HS-27A (cell line): ENCODE measurements around the gene TXNDC12.
"Not testable (repeated sequence)": the region's sequence is repeated elsewhere in the genome, so short reads cannot be mapped to it uniquely, and the experiment has no call there.

Experiments used
- DNase-seq: peaks from one replicate; pipeline ENCODE4 v3.0.0-alpha.2; 2012; ENCODE audit warnings: low read depth, missing footprints

Gene TXNDC12

DNA sequence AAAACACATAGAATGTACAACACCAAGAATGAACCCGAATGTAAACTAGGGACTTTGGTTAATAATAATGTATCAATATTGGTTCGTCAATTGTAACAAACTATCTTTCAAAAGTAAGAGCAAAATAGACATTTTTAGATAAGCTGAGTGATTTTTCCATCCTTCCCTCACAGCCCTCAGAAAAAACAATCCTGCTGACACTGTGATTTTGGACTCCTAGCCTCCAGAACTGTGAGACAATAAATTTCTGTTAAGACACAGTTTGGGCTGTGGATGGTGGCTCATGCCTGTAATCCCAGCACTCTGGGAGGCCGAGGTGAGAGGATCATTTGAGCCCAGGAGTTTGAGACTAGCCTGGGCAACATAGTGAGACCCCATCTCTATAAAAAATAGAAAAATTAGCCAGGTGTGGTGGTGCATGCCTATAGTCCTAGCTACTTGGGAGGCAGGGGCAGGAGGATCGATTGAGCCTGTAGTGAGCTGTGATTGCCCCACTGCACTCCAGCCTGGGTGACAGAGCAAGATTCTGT, 9.3 kb downstream of the TXNDC12 start:
- DNase-seq: not testable (repeated sequence)

DNA sequence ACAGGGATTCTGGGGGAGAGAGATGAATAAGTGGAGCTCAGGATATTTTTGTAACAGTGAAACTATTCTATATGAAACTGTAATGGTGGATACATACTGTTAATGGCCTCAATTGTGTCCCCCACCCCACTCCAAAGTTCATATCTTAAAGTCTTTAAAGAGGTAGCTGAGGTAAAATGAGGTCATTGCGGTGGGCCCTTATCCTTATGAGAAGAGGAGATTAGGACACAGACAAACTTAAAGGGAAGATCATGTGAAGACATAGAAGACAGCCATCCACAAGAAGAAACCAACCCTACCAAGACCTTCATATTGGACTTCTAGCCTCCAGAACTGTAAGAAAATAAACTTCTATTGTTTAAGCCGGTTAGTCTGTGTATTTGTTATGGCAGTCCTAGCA, 9.8 kb downstream of the TXNDC12 start:
- DNase-seq: no peak

DNA sequence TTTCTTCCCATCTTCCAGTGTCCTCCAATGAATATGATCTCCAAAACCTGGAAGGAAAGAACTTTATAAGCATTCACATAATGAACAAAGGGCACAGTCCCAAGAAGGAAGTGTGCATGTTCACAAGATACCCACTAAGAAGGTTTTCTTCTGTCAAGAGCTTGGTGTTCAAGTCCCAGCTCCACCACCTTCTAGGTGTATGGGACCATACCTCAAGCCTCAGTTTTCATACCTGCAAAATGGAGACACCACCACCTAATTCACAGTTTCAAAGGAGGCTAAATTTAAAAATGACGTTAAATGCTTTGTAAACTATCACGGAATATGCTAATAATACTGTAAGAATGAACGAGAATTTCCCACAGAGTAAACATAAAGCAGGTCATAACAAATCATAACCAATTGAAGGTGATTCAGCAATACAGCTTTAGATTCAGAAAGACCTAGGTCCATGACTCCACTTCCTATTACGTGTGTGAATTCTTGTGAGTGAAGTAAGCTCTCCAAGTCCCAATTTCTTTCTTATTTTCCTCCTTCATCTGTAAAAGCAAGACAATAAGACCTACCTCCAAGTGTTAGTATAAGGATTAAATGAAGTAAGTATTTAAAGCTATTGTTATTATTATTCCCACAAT, 13.3 kb downstream of the TXNDC12 start:
- DNase-seq: no peak

DNA sequence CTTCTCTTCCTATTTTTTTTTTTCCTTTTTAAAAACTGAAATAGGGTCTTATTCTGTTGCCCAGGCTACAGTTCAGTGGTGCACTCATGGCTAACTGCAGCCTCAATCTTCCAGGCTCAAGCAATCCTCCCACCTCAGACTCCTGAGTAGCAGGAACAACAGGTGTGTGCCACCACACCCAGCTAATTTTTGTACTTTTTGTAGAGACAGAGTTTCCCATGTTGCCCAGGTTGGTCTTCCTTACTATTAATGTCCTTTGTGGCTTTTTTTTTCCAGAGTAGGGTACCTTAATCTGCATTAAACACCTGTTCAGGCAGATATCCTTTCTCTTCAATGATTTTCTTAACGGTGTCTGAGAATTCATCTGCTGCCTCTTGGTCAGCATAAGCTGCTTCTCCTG, 17.1 kb downstream of the TXNDC12 start:
- no peak for DNase-seq

DNA sequence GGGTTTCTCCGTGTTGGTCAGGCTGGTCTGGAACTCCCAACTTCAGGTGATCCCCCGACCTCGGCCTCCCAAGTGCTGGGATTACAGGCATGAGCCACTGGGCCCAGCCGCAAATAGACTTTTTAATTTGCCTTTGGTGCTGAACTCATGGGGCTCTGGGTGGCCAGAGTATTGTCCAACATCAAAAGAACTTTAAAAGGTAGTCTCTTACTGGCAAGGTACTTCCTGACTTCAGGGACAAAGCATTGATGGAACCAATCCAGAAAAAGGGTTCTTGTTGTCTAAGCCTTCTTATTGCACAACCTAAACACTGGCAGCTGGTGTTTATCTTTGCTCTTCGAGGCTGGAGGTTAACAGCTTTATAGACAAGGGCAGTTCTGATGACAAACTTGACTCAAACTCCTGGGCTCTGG, 17.6 kb downstream of the TXNDC12 start:
- DNase-seq: no peak

- no peak for DNase-seq
Observed at GRCh38 chr1:52034050-52034384, 21.0 kb downstream of the TXNDC12 start.

- peak; percentile 76 for DNase-seq
Observed at GRCh38 chr1:52033190-52034049, 21.6 kb downstream of the TXNDC12 start, which contains the start of gene KTI12. KTI12 (minus strand) TSS chr1:52033810; CDS start chr1:52033761, 49 bp downstream.

GRCh38 chr1:52032785-52033131, 22.2 kb downstream of the TXNDC12 start:
- no peak for DNase-seq

GRCh38 chr1:52032124-52032784, 22.7 kb downstream of the TXNDC12 start:
- no peak for DNase-seq

GRCh38 chr1:52028839-52029238, 26.2 kb downstream of the TXNDC12 start:
- not testable (repeated sequence) for DNase-seq

GRCh38 chr1:52028328-52028727, 26.7 kb downstream of the TXNDC12 start:
- DNase-seq: no peak

GRCh38 chr1:52026278-52026677, 28.7 kb downstream of the TXNDC12 start:
- no peak for DNase-seq

- DNase-seq: no peak
Observed at GRCh38 chr1:52022133-52022532, 32.9 kb downstream of the TXNDC12 start.

- no peak for DNase-seq
Observed at GRCh38 chr1:52008071-52008809, 46.8 kb downstream of the TXNDC12 start.

DNA sequence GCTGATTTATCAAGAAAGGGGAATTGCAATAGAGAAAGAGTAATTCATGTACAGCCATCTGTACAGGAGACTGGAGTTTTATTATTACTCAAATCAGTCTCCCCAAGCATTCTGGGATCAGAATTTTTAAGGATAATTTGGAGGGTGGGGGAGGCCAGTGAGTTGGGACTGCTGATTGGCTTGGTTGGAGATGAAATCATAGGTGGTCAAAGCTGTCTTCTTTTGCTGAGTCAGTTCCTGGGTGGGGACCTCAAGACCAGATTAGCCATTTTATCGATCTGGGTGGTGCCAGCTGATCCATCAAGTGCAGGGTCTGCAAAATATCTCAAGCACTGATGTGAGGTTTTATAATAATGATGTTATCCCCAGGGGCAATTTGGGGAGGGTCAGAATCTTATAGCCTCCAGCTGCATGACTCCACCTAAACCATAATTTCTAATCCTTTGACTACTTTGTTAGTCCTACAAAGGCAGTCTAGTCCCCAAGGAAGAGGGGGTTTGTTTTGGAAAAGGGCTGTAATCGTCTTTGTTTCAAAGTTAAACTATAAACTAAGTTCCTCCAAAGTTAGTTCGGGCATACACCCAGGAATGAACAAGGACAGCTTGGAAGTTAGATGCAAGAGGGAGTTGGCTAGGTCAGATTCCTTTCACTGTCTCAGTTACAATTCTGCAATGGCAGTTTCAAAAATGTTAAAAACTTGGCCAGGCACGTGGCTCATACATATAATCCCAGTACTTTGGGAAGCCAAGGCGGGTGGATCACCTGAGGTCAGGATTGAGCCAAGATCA, 47.6 kb downstream of the TXNDC12 start:
- DNase-seq: no peak

GRCh38 chr1:52006081-52006553, 48.9 kb downstream of the TXNDC12 start:
- DNase-seq: not testable (repeated sequence)

- DNase-seq: peak; percentile 59
Observed at GRCh38 chr1:52005548-52005947, 49.4 kb downstream of the TXNDC12 start.

DNA sequence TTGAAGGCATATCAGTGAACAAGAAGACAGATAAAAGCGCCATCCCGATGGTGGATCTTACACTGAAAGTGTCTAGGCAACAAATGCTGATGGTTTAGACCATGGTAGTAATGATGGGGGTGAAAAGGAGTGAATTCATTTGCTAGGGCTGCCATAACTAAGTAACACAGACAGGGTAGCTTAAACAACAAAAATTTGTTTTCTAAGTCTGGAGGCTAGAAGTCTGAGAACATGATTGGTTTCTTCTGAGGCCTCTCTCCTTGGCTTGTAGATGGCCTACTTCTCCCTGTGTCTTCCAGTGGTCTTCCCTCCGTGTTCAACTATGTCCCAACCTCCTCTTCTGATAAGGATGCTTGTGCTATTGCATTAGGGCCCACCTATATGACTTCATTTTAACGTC, 51.1 kb downstream of the TXNDC12 start:
- DNase-seq: no peak

- peak; percentile 87 for DNase-seq
Observed at GRCh38 chr1:52002038-52002917, 52.7 kb downstream of the TXNDC12 start.

- no peak for DNase-seq
Observed at GRCh38 chr1:51998701-51999100, 56.3 kb downstream of the TXNDC12 start.
